Esophagus squamous epithelium (tissue), 4 donors: Measurements from ENCODE around the gene RNF212.

Source experiments
- POLR2A ChIP-seq, 4 donors: fragments of 450-650 bp; IDR thresholded peaks; one replicate each; pipeline ENCODE4 v1.6.1; 2017; ENCODE audit warnings: antibody characterized with exemption in 4 of 4, mild to moderate bottlenecking in 4 of 4, moderate library complexity in 3 of 4
- TF ChIP-seq, protein P1 (sequence below), 6 experiments: fragments of 450-650 bp in 4 of 6; fragments of 200-600 bp in 2 of 6; sonication (generic) in 2 of 6; IDR thresholded peaks; one replicate each; pipeline ENCODE4 v1.5.1; 2016 to 2019; ENCODE audit warnings: antibody characterized with exemption in 6 of 6, mild to moderate bottlenecking in 4 of 6, moderate library complexity in 4 of 6

DNA sequence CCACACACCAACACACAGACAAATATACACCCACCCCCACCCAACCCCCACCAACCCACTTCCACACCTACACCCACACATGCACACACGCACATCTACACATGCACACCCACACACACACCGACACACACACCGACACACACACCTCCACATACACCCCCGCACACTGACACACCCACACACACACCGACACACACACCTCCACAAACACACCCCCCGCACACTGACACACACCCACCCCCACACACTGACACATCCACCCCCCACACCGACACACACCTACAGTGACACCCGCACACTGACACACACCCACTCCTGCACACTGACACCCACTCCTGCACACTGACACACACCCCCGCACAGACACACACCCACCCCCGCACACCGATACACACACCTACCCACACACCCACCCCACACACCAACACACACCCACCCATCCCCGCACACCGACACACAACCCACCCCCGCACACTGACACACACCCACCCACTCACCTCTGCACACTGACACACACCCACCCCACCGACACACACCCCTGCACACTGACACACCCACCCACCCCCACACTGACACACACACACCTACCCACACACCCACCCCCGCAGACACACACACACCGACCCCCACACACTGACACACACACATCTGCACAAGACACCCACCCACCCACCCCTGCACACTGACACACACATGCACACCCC lies 70.9 kb downstream of the RNF212 start:
- TF ChIP-seq, protein P1, sequence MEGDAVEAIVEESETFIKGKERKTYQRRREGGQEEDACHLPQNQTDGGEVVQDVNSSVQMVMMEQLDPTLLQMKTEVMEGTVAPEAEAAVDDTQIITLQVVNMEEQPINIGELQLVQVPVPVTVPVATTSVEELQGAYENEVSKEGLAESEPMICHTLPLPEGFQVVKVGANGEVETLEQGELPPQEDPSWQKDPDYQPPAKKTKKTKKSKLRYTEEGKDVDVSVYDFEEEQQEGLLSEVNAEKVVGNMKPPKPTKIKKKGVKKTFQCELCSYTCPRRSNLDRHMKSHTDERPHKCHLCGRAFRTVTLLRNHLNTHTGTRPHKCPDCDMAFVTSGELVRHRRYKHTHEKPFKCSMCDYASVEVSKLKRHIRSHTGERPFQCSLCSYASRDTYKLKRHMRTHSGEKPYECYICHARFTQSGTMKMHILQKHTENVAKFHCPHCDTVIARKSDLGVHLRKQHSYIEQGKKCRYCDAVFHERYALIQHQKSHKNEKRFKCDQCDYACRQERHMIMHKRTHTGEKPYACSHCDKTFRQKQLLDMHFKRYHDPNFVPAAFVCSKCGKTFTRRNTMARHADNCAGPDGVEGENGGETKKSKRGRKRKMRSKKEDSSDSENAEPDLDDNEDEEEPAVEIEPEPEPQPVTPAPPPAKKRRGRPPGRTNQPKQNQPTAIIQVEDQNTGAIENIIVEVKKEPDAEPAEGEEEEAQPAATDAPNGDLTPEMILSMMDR (IDR thresholded peaks at IDR 0.05) = no peak
- TF ChIP-seq POLR2A (IDR thresholded peaks at IDR 0.05) = no peak
